Colon (tissue), 2 donors: ENCODE measurements around the gene FANCD2.
"Not testable (repeated sequence)": the region's sequence is repeated elsewhere in the genome, so short reads cannot be mapped to it uniquely, and the experiment has no call there.

Source experiments
- FAIRE-seq: peaks from 2 replicates; lab custom pipeline; 2012; peaks lifted over from hg19 to GRCh38; lab: Jason Lieb, UNC
- donor health status: control.
- donor health status: control.

The FANCD2 gene

DNA sequence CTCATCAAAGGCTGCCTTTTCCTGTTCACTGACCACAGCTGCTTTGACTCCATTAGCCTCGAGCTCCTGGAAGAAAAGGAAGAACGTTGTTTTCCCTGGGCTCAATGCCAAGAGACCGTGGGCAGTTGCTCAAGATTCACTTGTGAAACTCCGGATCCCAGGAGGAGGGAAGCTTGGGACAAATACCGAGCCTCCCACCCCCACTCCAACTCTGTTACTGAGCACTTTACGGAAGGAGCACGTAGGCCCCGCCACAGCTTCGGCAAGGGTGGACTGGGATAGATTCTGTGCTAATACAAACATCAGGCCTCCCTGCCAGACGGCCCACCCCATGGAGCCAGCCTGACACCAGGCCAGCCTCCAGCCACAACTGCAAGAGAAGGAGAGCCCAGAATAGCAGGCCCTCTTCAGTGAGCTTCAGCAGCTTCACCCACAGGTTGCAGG lies 10.8 kb upstream of the FANCD2 start:
- no peak for FAIRE-seq

DNA sequence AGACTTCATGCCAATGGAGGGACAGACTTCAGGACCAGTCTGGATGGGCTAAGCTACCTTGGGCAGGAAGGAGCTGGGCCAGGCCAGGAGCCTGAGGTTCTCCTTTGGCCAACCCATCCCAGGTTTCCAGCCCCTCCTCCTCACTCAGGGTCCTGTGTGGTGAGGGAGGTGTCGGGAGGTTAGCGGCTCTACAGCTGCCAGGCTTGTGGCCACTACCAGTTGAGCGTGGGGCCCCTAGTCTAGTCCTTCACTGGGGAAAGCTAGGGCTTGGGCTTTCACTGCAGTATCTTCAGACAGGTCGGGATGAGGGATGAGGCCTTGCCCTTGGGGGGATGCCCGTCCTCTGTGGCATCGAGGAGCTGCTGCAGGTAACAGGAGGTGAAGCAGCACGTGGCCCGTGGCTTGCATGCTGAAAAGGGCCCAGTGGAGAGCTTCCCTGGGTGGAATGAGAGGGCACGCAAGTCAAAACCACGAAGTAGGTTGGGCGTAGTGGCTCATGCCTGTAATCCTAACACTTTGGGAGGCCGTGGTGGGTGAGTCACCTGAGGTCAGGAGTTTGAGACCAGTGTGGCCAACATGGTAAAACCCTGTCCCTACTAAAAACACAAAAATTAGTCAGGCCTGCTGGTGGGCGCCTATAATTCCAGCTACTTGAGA lies 8.5 kb upstream of the FANCD2 start:
- FAIRE-seq, result no peak

DNA sequence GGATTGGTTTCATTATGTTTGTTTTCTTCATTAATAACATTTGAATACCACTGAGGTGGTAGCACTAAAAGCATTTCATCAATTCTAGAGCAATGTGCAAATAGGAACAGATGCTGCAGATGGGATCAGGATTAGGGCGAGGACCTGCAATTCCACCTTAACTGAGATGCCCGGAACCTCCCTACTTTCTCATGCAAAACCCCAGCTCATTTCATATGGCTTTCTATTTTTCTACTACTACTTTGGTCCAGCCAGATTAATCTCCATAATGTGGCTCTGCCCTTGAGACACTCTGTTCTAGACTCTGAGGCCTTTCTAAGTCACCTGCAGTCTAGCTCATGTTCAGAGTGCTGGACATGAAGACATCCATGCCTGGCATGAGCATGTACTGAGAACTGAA lies 7.4 kb upstream of the FANCD2 start:
- FAIRE-seq, result not testable (repeated sequence)

DNA sequence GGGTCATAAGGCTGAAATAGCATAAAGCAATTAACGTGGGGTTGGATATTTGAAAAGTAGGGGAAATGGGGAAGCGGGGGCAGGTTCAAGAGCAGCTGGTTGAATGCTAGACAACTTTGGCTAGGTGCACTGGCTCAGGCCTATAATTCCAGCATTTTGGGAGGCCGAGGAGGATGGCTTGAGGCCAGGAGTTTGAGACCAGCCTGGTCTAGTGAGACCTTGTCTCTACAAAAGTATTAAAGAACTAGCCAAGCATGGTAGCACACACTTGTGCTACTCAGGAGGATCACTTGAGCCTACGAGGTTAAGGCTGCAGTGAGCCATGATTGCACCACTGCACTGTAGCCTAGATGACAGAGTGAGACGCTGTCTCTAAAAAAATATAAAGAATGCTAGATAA lies 6.9 kb upstream of the FANCD2 start:
- no peak for FAIRE-seq

DNA sequence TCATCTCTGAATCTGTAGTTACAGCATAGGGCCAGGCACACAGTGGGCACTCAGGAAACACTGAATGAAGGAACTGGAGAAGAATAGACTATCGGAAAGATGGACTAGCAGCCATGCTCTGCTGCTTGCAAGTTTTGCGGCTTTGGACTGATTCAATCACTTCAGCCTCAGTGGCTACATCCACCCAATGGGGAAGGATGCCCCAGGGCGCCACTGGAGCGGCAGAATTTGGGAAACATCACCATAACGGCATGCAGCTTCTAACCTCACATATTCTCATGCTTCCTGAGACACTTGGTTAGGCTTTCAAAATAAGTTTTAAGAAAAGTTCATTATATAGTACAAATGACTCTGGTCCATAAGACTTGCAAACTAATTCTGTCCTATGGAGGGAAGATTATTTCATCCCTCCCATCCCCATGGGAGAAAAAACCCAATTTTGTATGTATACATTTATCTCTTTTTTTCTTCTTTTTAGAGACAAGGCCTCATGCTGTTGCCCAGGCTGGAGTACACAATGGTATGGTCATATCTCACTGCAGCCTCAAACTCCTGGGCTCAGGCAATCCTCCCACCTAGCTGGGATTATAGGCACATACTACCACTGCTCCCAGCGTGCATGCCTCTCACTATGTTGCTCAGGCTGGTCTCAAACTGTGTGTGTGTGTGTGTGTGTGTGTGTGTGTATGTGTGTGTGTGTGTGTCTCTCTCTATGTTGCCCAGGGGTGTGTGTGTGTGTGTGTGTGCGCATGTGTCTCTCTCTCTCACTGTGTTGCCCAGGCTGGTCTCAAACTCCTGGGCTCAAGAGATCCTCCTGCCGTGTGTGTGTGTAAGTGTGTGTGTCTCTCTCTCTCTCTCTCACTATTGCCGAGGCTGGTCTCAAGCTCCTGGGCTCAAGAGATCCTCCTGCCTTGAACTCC lies 4.1 kb upstream of the FANCD2 start:
- no peak for FAIRE-seq

DNA sequence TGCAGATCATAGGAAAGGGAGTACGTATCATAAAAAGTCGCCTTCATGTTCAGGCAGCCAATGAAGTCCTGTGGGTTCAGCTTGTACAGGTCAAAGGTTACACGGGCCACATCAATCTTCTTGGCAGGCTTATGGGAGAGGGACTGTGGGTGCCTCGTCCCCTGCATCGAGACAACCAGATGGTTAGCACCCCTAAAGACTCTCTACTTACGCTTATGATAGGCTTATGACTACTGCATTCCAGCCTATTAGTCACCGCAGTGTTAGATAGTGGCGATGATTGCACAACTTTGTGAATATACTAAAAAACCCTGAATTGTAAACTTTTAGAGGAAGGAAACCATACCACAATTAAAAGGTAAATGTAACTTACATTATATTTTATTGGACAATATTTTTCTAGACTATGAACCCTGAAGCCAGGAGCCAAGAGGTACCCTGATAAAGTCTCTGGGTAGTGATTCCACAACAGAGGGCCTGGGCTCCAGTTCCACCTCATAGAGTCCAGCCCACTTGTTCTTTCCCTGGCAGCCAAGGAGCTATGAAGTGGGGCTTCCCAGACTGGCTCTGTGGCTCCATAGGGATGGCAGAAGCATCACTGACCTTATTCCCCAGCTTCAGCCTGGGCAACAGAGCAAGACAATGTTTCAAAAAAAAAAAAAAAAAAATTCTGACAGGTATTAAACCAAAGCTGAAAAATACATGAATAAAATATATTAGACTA lies 2.5 kb upstream of the FANCD2 start:
- FAIRE-seq, result no peak

DNA sequence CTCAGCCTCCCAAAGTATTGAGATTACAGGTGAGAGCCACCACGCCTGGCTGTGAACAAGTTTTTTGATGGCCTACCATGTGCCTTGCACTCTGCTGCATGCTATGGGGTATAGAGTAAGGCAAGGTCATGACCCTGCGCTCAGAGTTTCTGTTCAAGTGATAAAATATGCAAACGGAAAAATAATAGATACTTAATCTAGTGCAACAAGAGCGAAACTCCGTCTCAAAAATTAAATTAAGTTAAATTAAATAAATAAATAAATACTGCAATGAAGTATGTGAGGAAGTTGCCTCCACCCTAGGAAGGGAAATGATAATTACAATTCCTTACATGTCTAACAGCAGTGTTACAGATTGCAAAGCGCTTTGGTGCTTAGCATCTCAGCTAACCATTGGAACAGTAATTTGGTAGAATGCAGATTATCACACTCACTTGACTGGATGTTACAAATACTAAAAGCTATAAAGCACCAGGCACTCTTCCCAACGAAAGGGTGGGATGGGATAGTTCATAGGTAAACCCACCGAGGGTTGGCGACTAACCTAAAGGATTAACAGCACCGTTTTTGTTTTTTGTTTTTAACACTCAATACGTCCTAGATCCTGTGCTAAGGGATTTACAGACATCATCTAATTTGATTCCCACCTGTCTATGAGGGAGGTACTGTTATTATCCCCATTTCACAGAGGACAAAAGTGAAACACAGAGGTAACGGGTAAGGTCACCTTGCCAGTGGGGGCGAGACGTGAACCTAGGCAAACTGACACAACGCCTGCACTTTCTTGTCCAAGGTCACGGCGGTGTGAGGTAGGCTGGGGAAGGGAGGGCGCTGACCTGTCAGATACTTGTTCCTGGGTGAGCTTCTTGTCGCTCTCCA lies 793 bp upstream of the FANCD2 start:
- FAIRE-seq, result no peak

DNA sequence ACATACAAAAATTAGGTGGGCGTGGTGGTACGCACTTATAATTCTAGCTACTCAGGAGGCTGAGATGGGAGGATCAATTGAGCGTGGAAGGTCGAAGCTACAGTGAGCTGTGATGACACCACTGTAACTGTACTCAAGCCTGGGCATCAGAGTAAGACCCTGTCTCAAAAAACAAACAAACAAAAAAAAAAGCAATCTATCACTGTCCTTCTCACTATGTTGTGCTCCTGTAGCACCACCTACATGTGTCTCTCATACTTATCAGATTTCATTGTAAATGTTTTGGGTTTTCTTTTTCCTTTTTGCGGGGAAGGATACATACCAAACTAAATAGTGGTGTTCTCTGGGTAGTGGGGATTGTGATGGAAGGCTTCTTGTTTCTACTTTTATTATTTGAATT lies 14.8 kb downstream of the FANCD2 start:
- FAIRE-seq, result no peak

DNA sequence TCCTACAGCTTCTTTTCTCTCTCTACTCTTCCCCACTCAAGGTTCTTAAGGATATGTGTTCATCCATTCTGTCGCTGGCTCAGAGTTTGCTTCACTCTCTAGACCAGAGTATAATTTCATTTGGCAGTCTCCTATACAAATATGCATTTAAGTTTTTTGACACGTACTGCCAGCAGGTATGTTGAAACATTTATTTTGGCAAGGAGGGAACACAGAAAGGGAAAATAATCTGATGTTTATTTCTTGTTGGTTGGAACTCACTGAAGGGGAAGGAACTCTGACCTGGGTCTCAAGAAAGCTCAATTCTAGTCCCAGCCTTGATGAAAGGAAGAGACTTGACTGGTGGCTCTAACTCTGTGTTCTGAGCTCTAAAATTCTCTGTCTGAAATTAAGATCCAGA lies 21.6 kb downstream of the FANCD2 start:
- no peak for FAIRE-seq

DNA sequence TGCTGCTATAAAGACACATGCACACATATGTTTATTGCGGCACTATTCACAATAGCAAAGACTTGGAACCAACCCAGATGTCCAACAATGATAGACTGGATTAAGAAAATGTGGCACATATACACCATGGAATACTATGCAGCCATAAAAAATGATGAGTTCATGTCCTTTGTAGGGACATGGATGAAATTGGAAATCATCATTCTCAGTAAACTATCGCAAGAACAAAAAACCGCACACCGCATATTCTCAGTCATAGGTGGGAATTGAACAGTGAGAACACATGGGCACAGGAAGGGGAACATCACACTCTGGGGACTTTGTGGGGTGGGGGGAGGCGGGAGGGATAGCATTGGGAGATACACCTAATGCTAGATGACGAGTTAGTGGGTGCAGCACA lies 26.8 kb downstream of the FANCD2 start:
- FAIRE-seq, result not testable (repeated sequence)

DNA sequence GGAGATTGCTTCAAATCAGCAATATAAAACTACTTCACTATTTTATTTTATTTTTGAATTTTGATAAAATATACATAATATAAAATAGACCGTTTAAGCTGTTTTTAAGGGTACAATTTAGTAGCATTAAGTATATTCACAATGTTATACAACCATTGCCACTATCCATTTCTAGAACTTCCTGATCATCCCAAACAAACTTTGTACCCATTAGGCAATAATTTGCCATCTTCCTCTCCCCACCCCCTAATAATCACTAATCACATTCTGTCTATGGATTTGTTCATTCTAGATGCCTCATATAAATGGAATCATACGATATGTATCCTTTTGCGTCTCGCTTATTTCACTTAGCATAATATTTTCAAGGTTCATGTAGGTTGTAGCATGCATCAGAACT lies 28.9 kb downstream of the FANCD2 start:
- FAIRE-seq, result no peak

DNA sequence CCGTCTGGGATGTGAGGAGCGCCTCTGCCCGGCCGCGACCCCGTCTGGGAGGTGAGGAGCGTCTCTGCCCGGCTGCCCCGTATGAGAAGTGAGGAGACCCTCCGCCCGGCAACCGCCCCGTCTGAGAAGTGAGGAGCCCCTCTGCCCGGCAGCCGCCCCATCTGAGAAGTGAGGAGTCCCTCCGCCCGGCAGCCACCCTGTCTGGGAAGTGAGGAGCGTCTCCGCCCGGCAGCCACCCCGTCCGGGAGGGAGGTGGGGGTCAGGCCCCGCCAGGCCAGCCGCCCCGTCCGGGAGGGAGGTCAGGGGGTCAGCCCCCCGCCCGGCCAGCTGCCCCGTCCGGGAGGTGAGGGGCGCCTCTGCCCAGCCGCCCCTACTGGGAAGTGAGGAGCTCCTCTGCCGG lies 43.8 kb downstream of the FANCD2 start:
- not testable (repeated sequence) for FAIRE-seq

DNA sequence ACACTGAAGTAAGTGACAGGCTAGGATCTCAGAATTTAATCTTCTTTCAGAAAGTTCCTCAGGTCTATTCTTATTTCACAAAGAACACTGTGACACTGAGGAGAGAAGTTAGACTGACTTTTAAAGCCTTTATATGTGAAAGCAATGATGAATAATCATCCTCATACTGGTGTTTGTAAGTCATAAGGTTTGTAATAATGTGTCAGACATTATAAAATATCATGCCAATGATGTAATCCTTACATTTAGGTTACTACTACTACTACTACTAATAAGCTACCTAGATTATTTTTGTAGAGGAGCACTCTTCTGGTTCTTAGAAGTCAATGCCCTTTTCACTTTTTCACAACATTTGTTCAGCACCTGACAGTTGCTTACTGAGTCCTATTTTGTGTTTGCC lies 48.4 kb downstream of the FANCD2 start:
- FAIRE-seq, result no peak

DNA sequence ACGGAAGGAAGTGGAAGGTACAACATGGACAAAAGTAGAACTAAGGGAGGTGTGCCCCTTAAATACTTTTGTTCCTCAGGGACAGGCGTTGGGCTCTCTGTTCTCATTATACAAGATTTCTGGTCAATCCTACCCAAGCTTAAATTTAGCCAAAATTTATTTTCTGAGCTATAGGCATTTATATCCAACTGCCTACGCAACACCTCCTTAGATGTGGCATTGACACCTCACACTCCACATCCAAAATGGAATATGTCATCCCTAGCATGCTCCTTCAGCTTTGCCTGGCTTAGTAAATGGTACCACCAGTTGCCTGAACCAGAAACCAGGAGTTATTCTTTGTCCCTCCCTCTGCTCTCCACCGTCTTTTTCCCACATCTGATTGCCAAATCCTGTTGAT lies 55.6 kb downstream of the FANCD2 start:
- FAIRE-seq, result no peak

DNA sequence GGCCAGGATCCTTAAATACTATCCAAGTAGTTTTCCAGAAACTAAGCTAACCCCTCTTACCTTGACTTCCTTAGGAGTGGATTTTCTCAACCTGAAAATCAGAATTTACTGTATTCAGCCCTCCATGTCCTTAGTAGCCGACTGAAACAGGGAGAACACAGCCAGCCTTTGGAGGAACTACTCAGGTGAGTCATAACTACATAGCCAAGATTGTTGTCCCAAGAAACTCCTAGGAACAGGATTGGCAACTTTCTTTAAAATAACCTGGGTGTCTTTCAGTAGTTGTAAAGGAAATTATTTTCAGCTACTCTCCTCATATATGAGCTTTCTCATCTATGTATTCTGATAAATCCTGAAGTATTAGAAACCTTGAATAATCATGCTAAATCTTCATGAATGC lies 59.5 kb downstream of the FANCD2 start:
- FAIRE-seq, result no peak

DNA sequence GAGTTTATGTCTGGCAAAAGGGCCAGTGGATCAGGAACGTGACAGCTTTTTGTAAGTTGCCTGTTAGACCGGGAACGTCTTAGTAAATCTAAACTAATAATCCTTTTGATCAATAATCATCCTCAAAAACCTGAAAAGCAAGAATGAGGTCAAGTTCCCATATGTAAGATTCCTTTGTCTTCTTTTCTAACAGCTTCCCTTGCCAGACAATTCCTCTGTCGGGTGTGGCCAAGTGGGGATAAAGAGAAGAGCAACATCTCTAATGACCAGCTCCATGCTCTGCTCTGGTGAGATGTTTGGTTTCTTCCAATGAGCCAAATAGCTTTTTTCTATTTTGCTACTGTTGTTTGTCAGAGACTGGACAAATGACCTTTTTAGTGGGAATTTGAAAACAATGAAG lies 62.0 kb downstream of the FANCD2 start:
- FAIRE-seq, result no peak

DNA sequence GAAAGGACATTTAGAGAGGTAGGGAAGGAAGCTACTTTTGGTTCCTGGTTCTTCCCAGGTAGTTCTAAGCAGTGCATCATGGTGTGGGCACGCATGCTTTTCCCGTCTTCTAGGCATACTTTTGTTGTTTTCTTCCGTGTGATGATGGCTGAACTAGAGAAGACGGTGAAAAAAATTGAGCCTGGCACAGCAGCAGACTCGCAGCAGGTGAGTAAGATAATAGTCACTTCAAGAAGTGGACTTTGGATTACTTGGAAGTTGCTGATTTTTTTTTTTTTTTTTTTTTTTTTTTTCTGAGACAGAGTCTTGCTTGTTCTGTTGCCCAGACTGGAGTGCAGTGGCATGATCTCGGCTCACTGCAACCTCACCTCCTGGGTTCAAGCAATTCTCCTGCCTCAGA lies 63.9 kb downstream of the FANCD2 start:
- no peak for FAIRE-seq

DNA sequence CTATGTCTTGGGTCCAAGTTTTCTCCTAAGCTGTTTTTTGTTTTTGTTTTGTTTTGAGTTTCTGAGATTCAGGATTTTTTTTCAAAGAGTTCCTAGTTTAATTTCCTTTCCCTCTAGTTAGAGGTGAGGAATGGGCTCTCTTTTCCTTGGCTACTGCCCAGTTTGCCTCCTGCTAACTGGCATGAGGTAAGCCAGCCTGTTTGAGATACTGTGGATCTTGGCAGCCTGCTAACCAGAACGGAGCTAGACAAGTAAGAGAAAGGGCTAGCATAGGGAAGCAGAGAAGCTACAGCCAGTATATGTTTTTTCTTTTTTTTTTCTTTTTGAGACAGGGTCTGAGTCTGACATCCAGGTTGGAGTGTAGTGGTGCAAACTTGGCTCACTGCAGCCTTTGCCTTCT lies 64.5 kb downstream of the FANCD2 start:
- not testable (repeated sequence) for FAIRE-seq

DNA sequence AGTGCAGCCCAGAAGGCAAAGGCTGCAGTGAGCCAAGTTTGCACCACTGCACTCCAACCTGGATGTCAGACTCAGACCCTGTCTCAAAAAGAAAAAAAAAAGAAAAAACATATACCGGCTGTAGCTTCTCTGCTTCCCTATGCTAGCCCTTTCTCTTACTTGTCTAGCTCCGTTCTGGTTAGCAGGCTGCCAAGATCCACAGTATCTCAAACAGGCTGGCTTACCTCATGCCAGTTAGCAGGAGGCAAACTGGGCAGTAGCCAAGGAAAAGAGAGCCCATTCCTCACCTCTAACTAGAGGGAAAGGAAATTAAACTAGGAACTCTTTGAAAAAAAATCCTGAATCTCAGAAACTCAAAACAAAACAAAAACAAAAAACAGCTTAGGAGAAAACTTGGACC lies 65.2 kb downstream of the FANCD2 start:
- FAIRE-seq, result not testable (repeated sequence)

DNA sequence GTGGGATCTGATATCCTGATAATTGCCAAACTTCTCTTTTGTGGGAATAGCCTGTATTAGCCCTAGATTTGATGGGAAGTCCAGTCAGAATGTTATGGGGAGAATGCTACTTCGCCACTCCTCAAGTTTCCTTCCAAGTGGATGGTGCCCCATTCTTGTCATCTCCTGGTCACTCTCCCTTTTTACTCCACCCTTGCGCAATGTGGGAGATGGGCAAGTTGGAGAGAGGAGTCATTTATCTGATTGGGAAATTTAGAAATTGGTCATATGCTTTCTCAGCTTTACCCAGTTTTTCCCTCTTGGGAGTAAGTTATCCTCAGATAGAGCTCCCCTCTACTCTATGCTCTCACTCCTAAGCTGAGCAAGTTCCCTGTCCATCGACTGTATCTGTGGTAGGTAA lies 67.4 kb downstream of the FANCD2 start:
- no peak for FAIRE-seq

DNA sequence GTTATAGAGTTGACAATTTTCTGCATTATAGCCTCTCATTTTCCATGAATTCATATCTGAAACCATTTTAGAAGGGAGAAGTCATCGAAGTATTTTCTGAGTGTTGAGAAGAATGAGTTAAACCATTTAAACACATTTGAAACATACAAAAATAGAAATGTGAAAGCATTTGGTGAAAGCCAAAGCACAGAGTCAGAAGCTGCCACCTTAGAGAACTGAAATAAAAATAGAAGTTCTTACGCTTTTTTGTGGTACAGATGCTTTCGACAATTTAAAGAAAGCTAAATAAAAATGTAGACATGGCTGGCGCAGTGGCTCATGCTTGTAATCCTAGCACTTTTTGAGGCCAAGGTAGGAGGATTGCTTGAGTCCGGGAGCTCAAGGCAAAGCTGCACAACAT lies 72.8 kb downstream of the FANCD2 start:
- no peak for FAIRE-seq

DNA sequence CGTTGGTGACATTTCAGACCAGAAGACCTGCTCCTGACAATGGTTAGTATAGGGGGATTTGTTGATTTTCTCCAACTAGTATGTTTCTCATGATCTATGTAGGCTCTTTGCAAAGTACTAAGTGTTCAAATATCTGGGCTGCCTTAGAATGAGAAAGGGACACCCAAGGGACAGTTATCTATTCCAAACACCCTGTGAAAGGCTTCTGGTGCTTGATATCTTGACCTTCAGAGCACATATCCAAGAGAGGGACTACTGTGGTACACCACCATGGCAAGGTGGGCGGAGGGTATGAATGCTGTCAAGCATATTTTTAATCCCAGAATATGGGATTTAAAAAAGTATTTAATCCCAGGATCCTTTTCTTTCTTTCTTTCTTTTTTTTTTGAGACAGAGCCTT lies 80.7 kb downstream of the FANCD2 start:
- no peak for FAIRE-seq
